SJCRH30 (cell line): Measurements from ENCODE around the gene RNF150. TPM values are rescaled to one million over a fixed set of nuclear protein-coding genes. Genes with fewer than 3 reads are reported as not detected.
"Not testable (repeated sequence)": the region's sequence is repeated elsewhere in the genome, so short reads cannot be mapped to it uniquely, and the experiment has no call there.

Source experiments
- DNase-seq, 2 experiments: peaks; one replicate each; pipeline ENCODE4 v3.0.0-alpha.2; 2015 to 2020
- H3K27ac ChIP-seq: fragments of 250-450 bp; sonication (Bioruptor Pico); 2 replicates; pipeline ENCODE4 v1.5.1; 2020; ENCODE audit warnings: mild to moderate bottlenecking, moderate library complexity
- H3K27me3 ChIP-seq: fragments of 250-450 bp; sonication (Bioruptor Pico); 2 replicates; pipeline ENCODE4 v1.5.1; 2020; ENCODE audit warnings: mild to moderate bottlenecking, moderate library complexity
- H3K36me3 ChIP-seq: fragments of 250-450 bp; sonication (Bioruptor Pico); 2 replicates; pipeline ENCODE4 v1.5.1; 2020; ENCODE audit warnings: mild to moderate bottlenecking, moderate library complexity
- H3K4me1 ChIP-seq: fragments of 250-450 bp; sonication (Bioruptor Pico); 2 replicates; pipeline ENCODE4 v1.5.1; 2020; ENCODE audit warnings: mild to moderate bottlenecking, moderate library complexity
- H3K4me3 ChIP-seq: fragments of 250-450 bp; sonication (Bioruptor Pico); 2 replicates; pipeline ENCODE4 v1.5.1; 2020; ENCODE audit warnings: mild to moderate bottlenecking, moderate library complexity
- H3K9me3 ChIP-seq: fragments of 250-450 bp; sonication (Bioruptor Pico); replicated peaks from 2 replicates; pipeline ENCODE4 v1.5.1; 2020; ENCODE audit warnings: mild to moderate bottlenecking, moderate library complexity
- total RNA-seq: library from RNA; depleted of rRNA; stranded (reverse); fragments of >200 nt; shearing (Covaris generic); gene quantifications from 2 replicates; pipeline ENCODE4 v1.2.3, GENCODE V29; 2014; rRNA removed

RNF150 gene
- total RNA-seq: 22.2 and 23.4 TPM in 2 replicates

DNA sequence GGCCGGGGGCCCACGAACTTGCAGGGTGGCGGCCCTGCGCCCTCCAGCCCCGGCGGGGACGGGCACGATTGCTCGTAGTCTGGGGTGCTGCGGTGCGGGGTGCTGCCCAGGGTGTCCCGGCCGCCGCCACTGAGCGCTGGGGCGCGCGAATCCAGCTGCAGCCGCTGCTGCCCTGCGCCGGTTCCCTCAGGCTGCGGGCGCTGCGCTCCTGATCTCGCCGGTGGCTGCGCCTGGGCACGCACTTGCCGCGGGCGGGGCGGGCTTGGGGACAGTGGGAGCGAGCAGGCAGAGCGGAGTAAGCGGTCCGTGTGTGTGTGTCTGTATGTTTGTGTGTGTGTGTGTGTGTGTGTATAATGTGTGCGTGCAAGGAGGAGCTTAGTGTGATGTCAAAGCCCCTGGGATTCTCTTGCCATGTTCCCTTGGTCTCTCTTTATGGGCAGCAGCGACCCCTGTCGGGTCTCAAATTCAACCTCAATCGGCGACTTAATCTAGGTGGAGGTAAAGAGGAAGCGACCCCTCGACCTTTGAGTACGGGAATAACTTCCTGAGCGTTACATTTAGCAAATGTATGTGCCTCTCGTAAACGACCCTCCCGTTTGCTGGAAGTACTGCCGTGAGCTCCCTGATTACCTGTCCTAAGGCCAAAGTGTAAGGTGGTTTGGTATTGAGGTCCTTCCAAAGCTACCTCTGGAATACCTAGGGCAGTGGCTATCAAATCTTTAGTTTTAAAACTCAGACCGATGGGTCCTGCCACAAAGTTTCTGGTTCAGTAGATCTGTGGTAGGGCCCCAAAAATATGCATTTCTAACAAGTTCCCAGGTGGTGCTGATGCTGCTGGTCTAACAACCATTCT lies at the start of gene RNF150:
TSS of gene RNF150 (minus strand) at position 324 of the 853 bp plus-strand sequence.
- Histone ChIP-seq H3K9me3 (no peaks in the 10 kb centered on the region), H3K36me3 (no peaks in the 10 kb centered on the region), H3K4me1 (peaks cover 6% of the 10 kb centered on the region), H3K4me3 (peak within 1 kb of the TSS; percentile 85), H3K27ac (peak within 1 kb of the TSS; percentile 80), H3K27me3 (no peaks in the 10 kb centered on the region)
- DNase-seq: peak; percentile 85 to 95

DNA sequence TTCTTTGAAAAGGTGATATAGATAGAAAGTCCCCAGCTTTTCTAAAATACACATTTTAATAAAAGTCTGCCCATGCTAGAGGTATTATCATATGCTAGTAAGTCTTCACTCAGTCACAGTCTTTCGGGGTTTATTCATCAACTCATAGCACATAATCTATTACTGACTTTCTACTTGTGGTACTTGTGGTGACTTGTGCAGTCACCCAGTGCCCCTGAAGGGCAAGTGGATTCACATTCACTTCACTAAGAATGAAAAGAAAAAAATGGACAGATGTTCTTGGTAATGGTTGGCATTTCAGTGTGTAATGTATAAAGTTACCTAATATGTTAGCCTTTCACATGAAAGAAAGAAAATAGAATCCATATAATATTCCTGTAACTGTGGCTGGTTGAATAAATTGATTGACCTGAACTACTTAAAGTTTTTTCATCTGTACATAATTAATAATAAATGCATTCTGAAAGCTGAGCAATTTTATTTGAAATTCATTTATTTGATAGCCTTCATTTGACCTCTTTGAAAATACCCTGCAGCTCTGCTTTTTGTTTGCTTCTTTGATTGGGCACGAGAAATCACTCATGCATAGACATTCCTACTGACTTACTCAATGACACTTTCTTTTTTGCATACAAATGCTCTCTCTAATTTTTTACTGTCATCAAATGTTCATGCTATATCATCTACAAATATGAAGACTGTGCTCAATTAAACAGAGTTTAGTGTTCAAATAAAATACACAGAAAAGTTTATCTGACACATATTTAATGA lies 47.9 kb upstream of the RNF150 start:
- Histone ChIP-seq H3K27me3 (no peaks in the 10 kb centered on the region), H3K4me3 (no peak overlapping the region), H3K27ac (peak overlapping the region; percentile 10; the same call in 1 of the 2 replicates), H3K4me1 (no peaks in the 10 kb centered on the region; the same call in none of the 2 replicates), H3K36me3 (no peaks in the 10 kb centered on the region), H3K9me3 (no peaks in the 10 kb centered on the region)
- DNase-seq: peak; percentile 14 to 42

DNA sequence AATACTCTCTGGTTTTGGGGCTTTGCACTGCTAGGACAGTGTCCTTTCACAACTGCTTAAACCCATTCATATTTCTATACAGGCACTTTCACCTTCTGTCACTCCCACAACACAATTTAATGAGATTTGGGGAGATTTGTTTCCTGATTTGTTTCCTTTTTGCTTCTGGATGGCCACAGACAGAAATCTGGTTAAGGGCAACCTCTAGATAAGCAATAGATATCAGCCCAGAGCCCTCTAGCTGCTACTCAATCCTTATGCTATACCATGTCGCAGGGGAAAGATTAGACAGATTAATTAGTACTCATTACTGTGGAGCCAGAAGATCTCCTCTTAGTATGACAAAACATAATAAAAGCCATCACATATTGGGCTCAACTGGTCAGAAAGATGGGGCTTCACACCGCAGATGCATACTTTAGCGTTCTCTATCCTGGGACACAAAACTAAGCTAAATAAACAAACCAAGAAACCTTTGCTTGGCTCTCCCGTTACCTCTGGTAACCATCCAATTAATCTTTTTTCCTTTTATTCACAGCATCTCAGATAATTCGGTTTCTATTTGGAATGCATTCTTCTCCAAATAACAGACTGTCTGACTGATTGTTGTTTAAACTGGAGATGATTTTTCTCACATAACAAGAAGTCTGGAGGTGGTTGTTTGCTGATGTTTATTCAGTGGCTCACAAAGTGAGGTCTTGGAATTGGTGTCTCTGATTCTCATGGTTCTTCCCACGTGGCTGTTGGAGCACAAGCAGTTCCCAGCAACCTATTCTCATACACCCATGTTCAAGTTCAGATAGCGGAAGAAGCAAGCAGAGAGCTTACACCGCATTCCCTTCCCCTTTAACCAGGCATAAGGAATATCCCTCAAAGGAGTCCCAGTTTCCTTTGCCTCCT lies 46.5 kb upstream of the RNF150 start:
- Histone ChIP-seq H3K27ac (no peak overlapping the region), H3K9me3 (no peaks in the 10 kb centered on the region), H3K27me3 (no peaks in the 10 kb centered on the region), H3K36me3 (no peaks in the 10 kb centered on the region), H3K4me1 (no peaks in the 10 kb centered on the region; the same call in none of the 2 replicates), H3K4me3 (no peak overlapping the region)
- DNase-seq: no peak

DNA sequence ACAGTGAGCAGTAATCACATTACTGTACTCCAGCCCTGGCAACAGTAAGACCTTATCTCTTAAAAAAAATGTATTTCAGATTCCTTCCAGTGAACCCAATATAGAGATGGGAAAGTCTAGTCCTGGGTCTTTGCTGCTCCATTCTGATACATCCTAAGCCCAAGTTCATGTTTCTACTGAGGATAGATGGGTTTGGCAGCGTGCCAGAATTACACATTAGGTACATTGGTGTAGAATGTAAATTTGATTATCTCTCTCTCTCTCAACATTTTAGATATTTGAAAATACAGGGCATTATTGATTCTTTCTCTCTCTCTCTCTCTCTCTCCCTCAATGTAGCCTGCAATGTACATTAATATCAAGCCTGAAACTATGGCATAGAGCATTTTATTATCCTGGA lies 43.9 kb upstream of the RNF150 start:
- Histone ChIP-seq H3K27ac (no peak overlapping the region), H3K4me1 (no peaks in the 10 kb centered on the region; the same call in none of the 2 replicates), H3K36me3 (no peaks in the 10 kb centered on the region), H3K4me3 (no peak overlapping the region), H3K9me3 (no peaks in the 10 kb centered on the region), H3K27me3 (no peaks in the 10 kb centered on the region)
- DNase-seq: no peak

DNA sequence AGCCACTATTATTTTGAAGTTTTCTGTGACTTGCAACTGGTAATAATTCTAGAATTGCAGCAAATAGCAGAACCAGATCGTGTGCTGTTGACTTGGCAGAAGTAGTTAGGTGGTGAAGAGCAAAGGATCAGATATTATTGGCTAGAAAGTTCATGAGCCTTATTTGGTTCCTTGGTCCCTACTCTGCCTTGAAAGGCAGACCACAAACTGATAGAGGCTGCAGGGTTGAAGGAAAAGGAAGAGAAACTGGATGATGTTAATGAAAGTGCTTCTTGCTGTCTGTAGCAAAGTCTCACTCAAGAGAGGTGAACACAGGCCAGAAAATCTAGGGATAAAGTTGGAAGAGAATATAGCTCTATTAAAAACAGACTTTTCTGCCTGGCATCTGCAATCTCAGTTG lies 41.2 kb upstream of the RNF150 start:
- Histone ChIP-seq H3K27me3 (no peaks in the 10 kb centered on the region), H3K4me3 (no peak overlapping the region), H3K27ac (no peak overlapping the region), H3K9me3 (no peaks in the 10 kb centered on the region; the same call in 1 of the 2 replicates), H3K4me1 (no peaks in the 10 kb centered on the region; the same call in 1 of the 2 replicates), H3K36me3 (no peaks in the 10 kb centered on the region)
- no peak for DNase-seq

DNA sequence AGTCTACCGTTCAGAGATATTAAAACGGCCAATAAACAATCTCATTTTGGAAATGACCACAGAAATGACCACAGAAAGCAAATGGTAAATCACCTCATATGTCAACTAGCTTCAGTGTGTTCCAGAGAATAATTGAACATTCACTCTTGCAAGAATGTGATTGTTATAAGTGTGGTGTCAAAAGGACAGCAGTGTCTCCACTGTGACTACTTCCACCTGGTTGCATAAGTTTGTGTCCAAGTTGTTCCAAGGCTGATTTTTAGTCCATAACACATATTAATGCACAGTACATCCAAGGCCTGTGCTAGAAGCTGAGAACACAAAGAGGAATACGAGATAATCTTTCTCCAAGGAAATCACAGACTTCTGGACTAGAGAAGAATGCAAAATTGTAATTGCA lies 37.4 kb upstream of the RNF150 start:
- no peak for DNase-seq
- Histone ChIP-seq H3K4me1 (no peaks in the 10 kb centered on the region), H3K27ac (no peak overlapping the region), H3K9me3 (no peaks in the 10 kb centered on the region; the same call in 1 of the 2 replicates), H3K27me3 (no peaks in the 10 kb centered on the region), H3K36me3 (no peaks in the 10 kb centered on the region), H3K4me3 (no peak overlapping the region)

DNA sequence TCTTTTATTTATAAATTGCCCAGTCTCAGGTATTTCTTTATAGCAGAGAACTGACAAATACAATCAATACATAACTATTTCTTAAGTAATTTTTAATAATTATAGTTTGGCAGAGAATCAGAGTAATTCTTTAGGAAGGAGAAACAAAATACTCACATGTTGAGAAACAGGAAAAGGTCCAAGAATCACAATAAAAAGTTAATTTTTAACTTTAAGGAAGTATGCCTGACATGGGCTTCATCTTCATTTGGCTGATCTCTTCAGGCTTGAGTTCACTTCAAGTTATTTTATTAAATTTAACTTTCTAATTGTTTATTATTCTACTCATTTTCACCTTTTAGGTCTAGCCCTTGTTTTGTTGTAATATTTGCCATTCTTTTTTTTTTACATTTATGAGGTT lies 36.1 kb upstream of the RNF150 start:
- Histone ChIP-seq H3K4me1 (no peaks in the 10 kb centered on the region), H3K9me3 (no peaks in the 10 kb centered on the region; the same call in 1 of the 2 replicates), H3K4me3 (no peak overlapping the region), H3K27me3 (no peaks in the 10 kb centered on the region), H3K36me3 (no peaks in the 10 kb centered on the region), H3K27ac (no peak overlapping the region)
- no peak for DNase-seq

DNA sequence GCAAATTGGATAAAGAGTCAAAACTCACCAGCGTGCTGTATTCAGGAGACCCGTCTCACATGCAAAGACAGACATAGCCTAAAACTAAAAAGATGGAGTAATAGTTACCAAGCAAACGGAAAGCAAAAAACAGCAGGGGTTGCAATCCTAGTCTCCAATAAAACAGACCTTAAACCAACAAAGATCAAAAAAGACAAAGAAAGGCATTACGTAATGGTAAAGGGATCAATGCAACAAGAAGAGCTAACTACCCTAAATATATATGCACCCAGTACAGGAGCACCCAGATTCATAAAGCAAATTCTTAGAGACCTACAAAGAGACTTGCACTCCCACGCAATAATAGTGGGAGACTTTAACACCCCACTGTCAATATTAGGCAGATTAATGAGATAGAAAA lies 31.7 kb upstream of the RNF150 start:
- not testable (repeated sequence) for H3K27ac ChIP-seq, H3K4me3 ChIP-seq, DNase-seq, H3K27me3 ChIP-seq, H3K36me3 ChIP-seq, H3K4me1 ChIP-seq, H3K9me3 ChIP-seq

DNA sequence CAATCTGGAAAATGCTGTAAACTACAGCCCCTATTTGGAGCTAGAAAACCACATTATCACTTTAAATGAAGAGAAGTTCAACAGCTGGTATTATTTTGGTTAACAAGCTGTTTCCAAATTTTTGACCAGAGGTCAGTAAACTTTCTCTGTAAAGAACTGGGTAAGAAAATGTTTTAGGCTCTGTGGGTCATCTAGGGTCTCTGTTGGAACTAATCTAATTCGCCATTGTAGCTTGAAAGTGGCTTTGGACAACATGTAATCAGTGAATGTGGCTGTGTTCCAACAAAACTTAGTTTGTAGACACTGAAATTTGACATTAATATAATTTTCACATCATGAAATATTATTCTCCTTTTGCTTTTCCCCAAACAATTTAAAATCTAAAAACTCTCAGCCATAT lies 25.8 kb upstream of the RNF150 start:
- Histone ChIP-seq H3K27me3 (no peaks in the 10 kb centered on the region), H3K36me3 (no peaks in the 10 kb centered on the region), H3K27ac (no peak overlapping the region), H3K4me1 (peaks cover 5% of the 10 kb centered on the region; the same call in 1 of the 2 replicates), H3K9me3 (no peaks in the 10 kb centered on the region), H3K4me3 (no peak overlapping the region)
- DNase-seq: no peak

DNA sequence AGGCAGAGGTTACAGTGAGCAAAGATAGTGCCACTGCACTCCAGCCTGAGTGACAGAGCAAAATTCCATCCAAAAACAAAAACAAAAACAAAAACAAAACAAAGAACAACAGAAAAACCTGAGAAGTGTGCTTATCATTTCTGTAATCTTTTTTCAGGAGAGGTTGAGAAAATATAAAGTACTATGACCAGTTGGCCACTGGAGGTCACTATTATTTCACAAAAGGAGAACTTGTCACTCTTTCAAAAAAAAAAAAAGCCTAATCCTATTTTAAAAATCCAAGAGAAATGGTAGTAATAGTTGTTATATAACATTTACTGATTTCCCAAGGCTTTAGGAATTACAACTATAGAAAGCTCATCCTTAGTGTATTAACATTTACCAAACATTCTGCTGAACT lies 24.9 kb upstream of the RNF150 start:
- Histone ChIP-seq H3K4me3 (no peak overlapping the region), H3K36me3 (no peaks in the 10 kb centered on the region), H3K9me3 (no peaks in the 10 kb centered on the region), H3K27ac (no peak overlapping the region), H3K4me1 (peaks cover 5% of the 10 kb centered on the region; the same call in 1 of the 2 replicates), H3K27me3 (no peaks in the 10 kb centered on the region)
- DNase-seq: peak in 1 of 2 experiments; percentile 66

DNA sequence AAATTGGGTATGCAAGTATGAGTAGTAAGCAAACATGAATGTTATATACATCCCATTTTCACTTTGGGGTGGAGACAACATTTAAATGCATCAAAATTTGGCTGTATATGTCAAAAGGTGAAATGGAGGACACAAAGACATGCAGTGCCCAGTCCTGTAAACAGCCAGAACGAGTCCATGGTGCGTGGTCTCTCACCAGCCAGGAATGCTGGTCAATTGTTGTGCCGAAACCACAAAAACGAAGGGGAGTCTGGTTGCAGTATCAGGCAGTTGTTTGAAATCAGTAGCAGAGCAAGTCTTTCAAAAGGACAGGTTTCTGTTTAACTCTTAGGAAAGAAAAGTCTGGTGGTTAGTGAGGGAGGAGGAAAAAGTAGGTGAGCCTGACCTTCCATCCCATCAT lies 22.3 kb upstream of the RNF150 start:
- Histone ChIP-seq H3K4me1 (peaks cover 5% of the 10 kb centered on the region; the same call in 1 of the 2 replicates), H3K9me3 (no peaks in the 10 kb centered on the region), H3K27ac (no peak overlapping the region), H3K36me3 (no peaks in the 10 kb centered on the region), H3K4me3 (no peak overlapping the region), H3K27me3 (no peaks in the 10 kb centered on the region)
- peak in 1 of 2 experiments; percentile 49 for DNase-seq

DNA sequence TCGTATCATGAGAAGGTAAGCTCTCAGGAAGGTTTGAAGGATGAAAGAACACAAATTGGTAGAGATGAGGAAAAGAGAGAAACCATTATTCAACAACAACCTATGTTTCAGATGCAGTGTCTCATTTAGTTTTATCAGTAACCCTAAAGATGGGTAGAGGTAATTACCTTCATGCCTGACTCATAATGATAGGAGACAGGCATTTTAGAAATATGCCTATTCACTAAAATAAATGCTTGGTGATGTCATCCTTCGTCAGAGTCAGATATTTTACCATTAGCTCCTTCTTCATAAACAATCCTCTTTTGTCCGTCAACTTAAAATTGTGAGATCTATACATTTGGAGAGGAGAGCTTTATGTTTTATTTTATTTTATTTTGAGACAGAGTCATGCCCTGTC lies 21.5 kb upstream of the RNF150 start:
- no peaks in the 10 kb centered on the region for H3K27me3 ChIP-seq
- no peak overlapping the region for H3K27ac ChIP-seq
- H3K4me1 ChIP-seq: peaks cover 5% of the 10 kb centered on the region; the same call in 1 of the 2 replicates
- DNase-seq: no peak
- no peaks in the 10 kb centered on the region for H3K9me3 ChIP-seq
- no peak overlapping the region for H3K4me3 ChIP-seq
- no peaks in the 10 kb centered on the region for H3K36me3 ChIP-seq

DNA sequence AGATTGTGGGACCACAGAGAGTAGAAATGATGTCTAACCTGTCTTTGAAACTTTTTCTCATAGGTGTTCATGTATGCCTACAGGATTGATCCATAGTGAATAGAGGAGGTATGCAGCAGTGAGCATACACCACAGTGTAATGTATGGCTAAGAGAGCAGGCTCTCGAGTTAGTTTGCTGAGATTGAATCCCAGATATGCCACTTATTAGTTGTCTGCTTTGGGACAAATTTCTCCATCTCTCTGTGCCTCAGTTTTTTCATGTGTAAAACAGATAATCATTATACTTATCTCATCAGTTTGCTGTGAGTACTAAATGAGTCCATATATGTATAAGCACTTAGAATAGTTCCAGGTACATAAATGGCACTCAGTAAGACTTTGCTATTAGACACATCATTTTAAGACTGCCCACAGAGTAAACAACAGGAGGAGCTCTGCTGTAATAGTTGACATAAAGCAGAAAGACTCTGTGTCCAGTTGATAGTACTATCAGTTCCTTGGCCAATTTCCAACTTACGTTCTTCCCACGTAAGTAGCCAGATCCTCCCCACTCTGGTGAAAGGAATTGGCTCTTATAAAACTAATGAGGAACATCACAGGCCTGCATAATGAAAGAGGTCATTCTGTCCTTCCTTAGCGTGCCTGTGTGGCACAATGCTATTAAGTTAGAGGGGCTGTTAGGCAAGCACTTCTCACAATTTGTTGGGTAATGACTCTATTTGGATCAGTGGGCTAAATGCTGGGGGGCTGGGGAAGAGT lies 20.7 kb upstream of the RNF150 start:
- Histone ChIP-seq H3K36me3 (no peaks in the 10 kb centered on the region), H3K9me3 (no peaks in the 10 kb centered on the region), H3K4me1 (peaks cover 3% of the 10 kb centered on the region; the same call in 1 of the 2 replicates), H3K27me3 (no peaks in the 10 kb centered on the region), H3K4me3 (no peak overlapping the region), H3K27ac (no peak overlapping the region)
- no peak for DNase-seq

DNA sequence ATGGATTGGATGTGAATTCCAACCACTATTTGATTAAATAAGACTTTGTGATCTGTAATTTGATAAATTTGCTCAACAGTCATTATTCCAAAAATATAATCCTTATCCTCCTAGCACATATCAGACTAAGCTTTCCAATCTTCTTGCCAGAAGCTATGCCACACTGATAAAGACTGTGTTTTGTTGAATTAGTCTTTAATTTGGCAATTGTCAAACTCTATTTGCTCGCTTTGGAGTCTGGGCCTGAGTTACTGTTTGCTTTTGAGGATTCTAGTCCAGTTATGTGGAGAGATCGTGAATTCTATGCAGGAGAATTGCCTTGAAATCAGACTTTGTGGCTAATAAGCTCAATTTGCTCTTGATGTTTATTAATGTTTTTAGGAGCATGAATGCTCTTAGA lies 10.9 kb upstream of the RNF150 start:
- no peaks in the 10 kb centered on the region for H3K36me3 ChIP-seq
- peaks cover 30% of the 10 kb centered on the region for H3K4me1 ChIP-seq
- no peak overlapping the region for H3K4me3 ChIP-seq
- no peak overlapping the region for H3K27ac ChIP-seq
- H3K9me3 ChIP-seq: no peaks in the 10 kb centered on the region
- DNase-seq: no peak
- H3K27me3 ChIP-seq: no peaks in the 10 kb centered on the region
